Measurements from ENCODE around the gene LZTFL1.

- no peak for TF ChIP-seq POLR2A (IDR thresholded peaks at IDR 0.05)
- no peak for TF ChIP-seq CTCF (IDR thresholded peaks at IDR 0.05)
- no peak for TF ChIP-seq POLR2AphosphoS5 (IDR thresholded peaks at IDR 0.05)
Observed at GRCh38 chr3:45785605-45786150, 56.2 kb downstream of the LZTFL1 start.
